Panc1 (cell line): ENCODE results near the gene FOXR2. TPM values are rescaled to one million over a fixed set of nuclear protein-coding genes. Genes with fewer than 3 reads are reported as not detected.

Source experiments
- ATAC-seq: fragments of 200-7000 bp; cut with Tn5 transposase; 2 replicates; pipeline ENCODE4 v1.9.1; 2020; ENCODE audit warnings: mild to moderate bottlenecking, moderate library complexity
- BruUV-seq: library from RNA; stranded (reverse); fragments of 400-500 nt; replicated peaks from 2 replicates; lab custom pipeline; 2021; lab: Mats Ljungman, UMichigan
- CTCF ChIA-PET: fragments of 300-600 bp; sonication (Branson Sonifier 250); formaldehyde crosslinking; loops from one replicate; lab custom pipeline; 2022; ENCODE audit warnings: antibody characterized with exemption; lab: Charles Lee
- POLR2A ChIA-PET: fragments of 300-600 bp; sonication (Branson Sonifier 250); formaldehyde crosslinking; loops from one replicate; lab custom pipeline; 2022; ENCODE audit warnings: antibody characterized with exemption; lab: Charles Lee
- DNase-seq: peaks from one replicate; pipeline ENCODE4 v3.0.0-alpha.2; 2010; ENCODE audit warnings: low read depth, low spot score
- H3K27ac ChIP-seq: 2 replicates; pipeline ENCODE4 v1.5.1; 2011; ENCODE audit warnings: mild to moderate bottlenecking, low read length, inconsistent platforms
- H3K27me3 ChIP-seq: fragments of 200-500 bp; sonication (Bioruptor generic); 2 replicates; pipeline ENCODE4 v1.6.0; 2014; ENCODE audit warnings: low read length, inconsistent platforms; ENCODE audit not compliant: control insufficient read depth, insufficient read depth
- H3K36me3 ChIP-seq: fragments of 200-500 bp; sonication (Bioruptor generic); 2 replicates; pipeline ENCODE4 v1.5.1; 2014; ENCODE audit warnings: inconsistent platforms, mild to moderate bottlenecking, low read length, moderate library complexity; ENCODE audit not compliant: control insufficient read depth, insufficient read depth
- H3K4me1 ChIP-seq: 2 replicates; pipeline ENCODE4 v1.5.1; 2011; ENCODE audit warnings: inconsistent platforms, mild to moderate bottlenecking, low read length, moderate library complexity; ENCODE audit not compliant: control insufficient read depth, insufficient read depth
- H3K4me3 ChIP-seq, 2 experiments: 2 replicates each; pipeline ENCODE4 v1.5.1; 2011 to 2012; ENCODE audit warnings: low read depth in 2 of 2, low read length in 2 of 2, mild to moderate bottlenecking in 2 of 2, inconsistent platforms in 1 of 2, moderate library complexity in 1 of 2
- H3K9me3 ChIP-seq: fragments of 200-500 bp; sonication (Bioruptor generic); 2 replicates; pipeline ENCODE4 v1.5.1; 2014; ENCODE audit warnings: low read depth, mild to moderate bottlenecking, inconsistent platforms, low read length, moderate library complexity; ENCODE audit not compliant: control insufficient read depth, insufficient read depth
- POLR2AphosphoS5 ChIP-seq: IDR thresholded peaks from 2 replicates; pipeline ENCODE4 v1.6.1; 2012; ENCODE audit warnings: mild to moderate bottlenecking, low read depth, low read length, moderate library complexity
- SIN3A ChIP-seq: IDR thresholded peaks from 2 replicates; pipeline ENCODE4 v1.6.1; 2012; ENCODE audit warnings: low read depth, mild to moderate bottlenecking, low read length, moderate library complexity, borderline replicate concordance; ENCODE audit not compliant: insufficient read depth
- TCF7L2 ChIP-seq: IDR thresholded peaks from 2 replicates; pipeline ENCODE4 v1.6.1; 2011; ENCODE audit warnings: mild to moderate bottlenecking, low read depth, low read length, inconsistent platforms
- in situ Hi-C: cut with HindIII; loops from 2 replicates; pipeline ENCODE4 v1.10.0; 2016; ENCODE audit warnings: low sequenced_read_pairs, low pct_unique_long_range_greater_than_20kb
- intact Hi-C: fragments of 100-400 bp; cut with micrococcal nuclease; formaldehyde crosslinking; loops from one replicate; pipeline ENCODE4 v1.10.0; 2022; ENCODE audit not compliant: unreplicated experiment
- total RNA-seq: library from RNA; stranded (reverse); gene quantifications from one replicate; pipeline ENCODE4 v1.2.1, GENCODE V29; 2021; ENCODE audit not compliant: unreplicated experiment
- TF ChIP-seq, protein P1 (sequence below), 2 experiments: IDR thresholded peaks; 2 replicates each; pipeline ENCODE4 v1.6.1; 2011 to 2012; ENCODE audit warnings: low read depth in 2 of 2, control low read depth in 1 of 2, low read length in 1 of 2, mild to moderate bottlenecking in 1 of 2, moderate library complexity in 1 of 2; ENCODE audit not compliant: insufficient read depth in 1 of 2
- TF ChIP-seq, protein P2 (sequence below): fragments of 450-650 bp; IDR thresholded peaks from 2 replicates; pipeline ENCODE4 v1.5.1; 2017; ENCODE audit warnings: mild to moderate bottlenecking

Gene FOXR2
- total RNA-seq, 1 experiment from 2014 or later, result not detected

DNA sequence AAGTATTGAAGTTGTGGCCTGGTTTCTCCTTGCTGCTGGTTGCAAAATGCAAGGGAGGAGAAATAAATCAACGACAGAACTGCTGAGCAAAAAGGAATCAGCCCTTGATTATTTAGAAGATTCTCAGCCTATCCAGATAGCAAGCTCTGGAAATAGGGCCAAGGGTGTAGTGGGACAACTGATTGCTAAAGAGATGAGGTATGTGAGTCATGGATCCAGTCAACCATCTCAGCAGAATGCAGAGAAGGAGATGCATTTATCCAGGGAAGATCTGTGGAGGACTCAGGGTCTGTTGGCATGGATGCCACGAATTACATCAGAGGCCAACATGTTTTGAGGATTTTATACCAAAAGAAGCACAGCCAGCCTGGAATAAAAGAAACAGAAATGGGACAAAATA lies 36.7 kb downstream of the FOXR2 start:
- BruUV-seq, result no TSS peak
- H3K36me3 ChIP-seq, result no peaks in the 10 kb centered on the region

DNA sequence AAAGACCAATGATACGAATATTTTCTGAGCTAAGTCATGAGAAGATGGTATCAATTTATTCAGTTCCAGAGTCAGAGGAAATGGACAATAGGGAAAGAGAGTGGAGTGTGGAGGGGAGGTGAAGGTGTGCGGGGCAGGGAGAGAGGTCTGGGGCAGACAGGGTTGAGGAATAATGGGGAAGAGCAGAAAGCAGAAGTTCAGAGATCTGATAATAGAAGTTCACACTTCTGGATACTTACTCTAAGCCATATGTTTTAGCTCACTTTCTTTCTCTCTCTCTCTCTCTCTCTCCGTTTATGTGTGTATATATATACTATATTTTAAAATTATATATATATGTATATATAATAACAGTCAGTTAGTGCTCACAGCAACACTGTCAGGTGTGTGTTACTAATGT lies 40.4 kb downstream of the FOXR2 start:
- ChIA-PET CTCF (no interaction called here), POLR2A (no interaction called here)
- no TSS peak for BruUV-seq
- Histone ChIP-seq H3K9me3 (no peaks in the 10 kb centered on the region), H3K36me3 (no peaks in the 10 kb centered on the region), H3K27ac (no peak overlapping the region), H3K4me1 (no peaks in the 10 kb centered on the region), H3K27me3 (no peaks in the 10 kb centered on the region), H3K4me3 (no peak overlapping the region)
- no peak for DNase-seq
- TF ChIP-seq SIN3A, result no peak
- TF ChIP-seq, protein P1, sequence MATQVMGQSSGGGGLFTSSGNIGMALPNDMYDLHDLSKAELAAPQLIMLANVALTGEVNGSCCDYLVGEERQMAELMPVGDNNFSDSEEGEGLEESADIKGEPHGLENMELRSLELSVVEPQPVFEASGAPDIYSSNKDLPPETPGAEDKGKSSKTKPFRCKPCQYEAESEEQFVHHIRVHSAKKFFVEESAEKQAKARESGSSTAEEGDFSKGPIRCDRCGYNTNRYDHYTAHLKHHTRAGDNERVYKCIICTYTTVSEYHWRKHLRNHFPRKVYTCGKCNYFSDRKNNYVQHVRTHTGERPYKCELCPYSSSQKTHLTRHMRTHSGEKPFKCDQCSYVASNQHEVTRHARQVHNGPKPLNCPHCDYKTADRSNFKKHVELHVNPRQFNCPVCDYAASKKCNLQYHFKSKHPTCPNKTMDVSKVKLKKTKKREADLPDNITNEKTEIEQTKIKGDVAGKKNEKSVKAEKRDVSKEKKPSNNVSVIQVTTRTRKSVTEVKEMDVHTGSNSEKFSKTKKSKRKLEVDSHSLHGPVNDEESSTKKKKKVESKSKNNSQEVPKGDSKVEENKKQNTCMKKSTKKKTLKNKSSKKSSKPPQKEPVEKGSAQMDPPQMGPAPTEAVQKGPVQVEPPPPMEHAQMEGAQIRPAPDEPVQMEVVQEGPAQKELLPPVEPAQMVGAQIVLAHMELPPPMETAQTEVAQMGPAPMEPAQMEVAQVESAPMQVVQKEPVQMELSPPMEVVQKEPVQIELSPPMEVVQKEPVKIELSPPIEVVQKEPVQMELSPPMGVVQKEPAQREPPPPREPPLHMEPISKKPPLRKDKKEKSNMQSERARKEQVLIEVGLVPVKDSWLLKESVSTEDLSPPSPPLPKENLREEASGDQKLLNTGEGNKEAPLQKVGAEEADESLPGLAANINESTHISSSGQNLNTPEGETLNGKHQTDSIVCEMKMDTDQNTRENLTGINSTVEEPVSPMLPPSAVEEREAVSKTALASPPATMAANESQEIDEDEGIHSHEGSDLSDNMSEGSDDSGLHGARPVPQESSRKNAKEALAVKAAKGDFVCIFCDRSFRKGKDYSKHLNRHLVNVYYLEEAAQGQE (IDR thresholded peaks at IDR 0.05; ENCODE audit: insufficient read depth in 1 of 2, low read depth in 2 of 2, low read length in 1 of 2), result no peak
- TF ChIP-seq, protein P2, sequence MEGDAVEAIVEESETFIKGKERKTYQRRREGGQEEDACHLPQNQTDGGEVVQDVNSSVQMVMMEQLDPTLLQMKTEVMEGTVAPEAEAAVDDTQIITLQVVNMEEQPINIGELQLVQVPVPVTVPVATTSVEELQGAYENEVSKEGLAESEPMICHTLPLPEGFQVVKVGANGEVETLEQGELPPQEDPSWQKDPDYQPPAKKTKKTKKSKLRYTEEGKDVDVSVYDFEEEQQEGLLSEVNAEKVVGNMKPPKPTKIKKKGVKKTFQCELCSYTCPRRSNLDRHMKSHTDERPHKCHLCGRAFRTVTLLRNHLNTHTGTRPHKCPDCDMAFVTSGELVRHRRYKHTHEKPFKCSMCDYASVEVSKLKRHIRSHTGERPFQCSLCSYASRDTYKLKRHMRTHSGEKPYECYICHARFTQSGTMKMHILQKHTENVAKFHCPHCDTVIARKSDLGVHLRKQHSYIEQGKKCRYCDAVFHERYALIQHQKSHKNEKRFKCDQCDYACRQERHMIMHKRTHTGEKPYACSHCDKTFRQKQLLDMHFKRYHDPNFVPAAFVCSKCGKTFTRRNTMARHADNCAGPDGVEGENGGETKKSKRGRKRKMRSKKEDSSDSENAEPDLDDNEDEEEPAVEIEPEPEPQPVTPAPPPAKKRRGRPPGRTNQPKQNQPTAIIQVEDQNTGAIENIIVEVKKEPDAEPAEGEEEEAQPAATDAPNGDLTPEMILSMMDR, result no peak
- TF ChIP-seq TCF7L2, result no peak
- no peak for TF ChIP-seq POLR2AphosphoS5
- intact Hi-C loops (no loop called here), in situ Hi-C loops (no loop called here)
- no peak for ATAC-seq

More for the DNA sequence above, 36.7 kb downstream of the FOXR2 start:
- ATAC-seq (no peak), DNase-seq (no peak)
- Histone ChIP-seq H3K4me3 (no peak overlapping the region), H3K27ac (no peak overlapping the region), H3K9me3 (no peaks in the 10 kb centered on the region), H3K4me1 (no peaks in the 10 kb centered on the region), H3K27me3 (no peaks in the 10 kb centered on the region)
- ChIA-PET POLR2A (no interaction called here), CTCF (no interaction called here)
- no peak for TF ChIP-seq POLR2AphosphoS5
- no peak for TF ChIP-seq TCF7L2
- TF ChIP-seq, protein P2, result no peak
- no peak for TF ChIP-seq SIN3A
- TF ChIP-seq, protein P1 (IDR thresholded peaks at IDR 0.05; ENCODE audit: insufficient read depth in 1 of 2, low read depth in 2 of 2, low read length in 1 of 2), result no peak
- intact Hi-C loops (no loop called here), in situ Hi-C loops (no loop called here)
